Epithelial cell of alveolus of lung (primary cell): ENCODE measurements around the gene POLR2F. TPM values are rescaled to one million over a fixed set of nuclear protein-coding genes. Genes with fewer than 3 reads are reported as not detected.

ENCODE experiments used
- total RNA-seq: library from RNA; depleted of rRNA; stranded (reverse); fragments of >200 nt; gene quantifications from 2 replicates; pipeline ENCODE4 v1.2.1, GENCODE V29; 2015

The POLR2F gene
- total RNA-seq = 72.3 and 86.5 TPM in 2 replicates

DNA sequence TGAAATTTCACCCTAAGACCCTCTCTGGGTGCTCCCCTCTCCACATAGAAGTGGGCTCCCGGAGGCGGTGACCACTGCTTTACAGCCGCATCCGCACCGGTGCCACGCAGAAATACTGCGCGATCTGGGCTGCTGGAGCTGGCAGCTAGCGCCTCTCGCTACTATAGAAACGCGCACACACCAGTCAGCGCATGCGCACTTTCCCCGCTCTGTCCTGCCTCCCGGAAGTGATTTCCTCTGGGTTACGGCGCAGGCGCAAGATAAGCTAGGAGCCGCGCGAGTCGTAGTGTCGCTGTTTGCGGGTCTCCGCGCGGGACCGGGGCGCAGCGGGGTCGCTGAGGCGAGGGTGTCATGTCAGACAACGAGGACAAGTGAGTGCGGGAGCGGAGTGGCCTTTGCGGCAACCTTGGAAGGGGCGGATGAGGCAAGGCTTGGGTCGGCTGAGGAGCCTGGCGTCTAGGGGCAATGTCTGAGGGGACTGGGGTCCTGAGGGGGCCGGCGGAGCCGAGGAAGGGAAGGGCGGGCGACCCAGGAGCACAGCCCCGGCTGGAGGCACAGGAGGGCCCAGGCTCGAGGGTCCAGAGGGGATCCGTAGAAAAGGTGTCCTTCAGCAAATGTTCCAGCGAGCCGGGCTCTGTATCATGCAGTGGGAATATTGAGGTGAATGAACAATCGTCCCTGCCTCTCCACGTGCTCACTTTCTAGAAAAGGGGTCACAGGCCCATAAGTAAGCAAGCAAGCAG is at the start of gene POLR2F, which contains the start of gene C22orf23:
POLR2F (plus strand) TSS at position 263 of the 743 bp plus-strand sequence; CDS start at position 352, 89 bp downstream.
C22orf23 (minus strand) TSS at position 165 of the 743 bp plus-strand sequence. CDS start 452 bp downstream, outside the sequence.

DNA sequence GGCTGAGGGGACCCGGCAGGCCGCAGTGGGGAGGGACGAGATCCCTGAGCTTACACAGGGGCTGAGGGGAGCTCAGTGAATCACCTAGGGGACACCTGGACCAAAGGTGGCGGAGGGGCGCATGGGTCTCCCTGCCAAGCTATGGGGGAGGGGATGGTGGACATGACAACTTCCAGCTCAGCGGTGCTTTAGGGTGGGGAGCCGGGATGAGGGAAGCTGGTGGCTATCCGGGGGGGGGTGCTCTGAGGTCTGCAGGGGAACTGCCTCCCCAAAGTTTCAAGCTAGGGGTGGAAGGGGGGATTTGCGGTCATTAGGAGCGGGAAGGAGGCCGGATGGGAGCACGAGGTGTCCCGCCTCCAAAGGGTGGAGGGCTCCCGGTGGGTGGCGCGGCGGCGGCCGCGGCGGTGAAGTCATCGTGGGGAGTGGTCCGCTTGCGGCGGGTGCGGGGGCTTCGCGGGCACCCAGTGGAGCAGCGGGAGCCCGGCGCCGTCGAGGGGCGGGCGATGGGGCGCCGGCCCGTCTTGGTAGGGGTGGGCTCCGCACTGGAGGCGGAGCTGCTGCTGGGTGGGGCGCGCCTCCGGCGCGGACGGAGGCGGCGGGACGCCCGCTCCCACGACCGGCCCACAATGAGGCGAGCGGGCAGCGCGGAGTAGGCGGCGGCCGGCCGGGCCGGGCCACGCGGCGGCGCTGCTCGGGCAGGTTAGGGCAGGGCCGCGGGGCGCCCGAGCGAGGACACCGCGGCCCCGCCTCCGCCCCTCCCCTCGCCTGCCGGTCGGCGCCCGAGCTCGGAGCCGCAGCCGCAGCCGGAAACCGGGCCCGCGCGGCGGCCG is 47.8 kb upstream of the POLR2F start, which contains the start of gene MICALL1:
MICALL1 (plus strand) TSS at position 764 of the 830 bp plus-strand sequence. CDS start 126 bp downstream, outside the sequence.

DNA sequence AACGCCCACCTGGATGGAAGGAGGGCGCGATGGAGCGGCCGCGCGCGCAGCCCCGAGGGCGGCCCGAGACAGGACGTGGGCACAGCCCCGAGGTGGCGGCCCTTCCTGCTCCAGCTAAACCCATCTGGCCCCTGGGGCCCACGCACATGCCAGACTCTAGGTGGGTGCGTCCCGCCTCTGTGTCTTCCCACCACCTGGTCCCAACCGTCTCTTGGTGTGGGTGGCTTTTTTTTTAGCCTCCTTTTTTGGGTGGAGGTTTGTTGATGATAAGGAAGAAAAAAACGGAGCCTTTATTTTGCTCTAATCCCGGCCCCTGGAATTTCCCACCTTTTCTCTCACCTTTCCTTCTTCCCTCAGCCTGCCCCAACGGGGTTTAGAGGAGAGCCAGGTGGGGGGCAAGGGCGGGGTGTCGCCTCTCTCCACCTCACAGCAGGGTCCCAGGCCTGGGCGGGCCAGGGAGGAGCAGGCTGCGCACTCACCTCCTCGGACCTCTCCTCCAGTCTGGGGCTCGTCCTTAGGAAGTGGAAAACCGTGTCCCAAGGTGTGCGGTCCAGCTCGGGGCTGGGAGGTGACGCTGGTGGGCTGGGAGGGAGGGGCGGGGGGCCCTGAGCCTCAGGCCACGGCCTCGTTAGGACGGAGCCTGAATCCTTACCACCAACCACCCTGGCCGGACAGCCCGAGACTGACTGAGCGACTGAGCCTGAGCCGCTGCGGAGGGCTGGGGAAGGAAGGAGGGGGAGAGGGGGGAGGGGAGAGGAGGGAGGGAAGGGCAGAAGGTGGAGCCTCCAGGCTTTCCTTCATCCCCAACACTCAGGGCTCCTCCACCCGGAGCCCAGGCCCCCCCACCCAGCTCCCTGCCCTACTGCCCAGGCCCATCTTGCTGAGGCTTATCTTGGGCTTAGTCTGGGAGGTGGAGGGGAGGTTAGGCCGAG is 30.6 kb downstream of the POLR2F start, which contains the start of gene SOX10:
SOX10 (minus strand) TSS at position 696 of the 932 bp plus-strand sequence. CDS start 771 bp downstream, outside the sequence.

Other genes with a start within 250 kb of the POLR2F start
- gene GCAT, start 145.8 kb upstream of the POLR2F start, total RNA-seq = 20.2 and 35.9 TPM in 2 replicates
- gene GALR3, start 130.3 kb upstream of the POLR2F start, total RNA-seq = not detected in 2 replicates
- gene ANKRD54, start 109.4 kb upstream of the POLR2F start, total RNA-seq = 30.6 and 47.8 TPM in 2 replicates
- gene EIF3L, start 104.3 kb upstream of the POLR2F start, total RNA-seq = 467 and 631 TPM in 2 replicates
- 10.7 and 21.2 TPM in 2 replicates for gene MICALL1, start 47.4 kb upstream of the POLR2F start, total RNA-seq
- 0.13 and 3.0 TPM in 2 replicates for gene C22orf23, start 98 bp upstream of the POLR2F start, total RNA-seq
- gene SOX10, start 30.9 kb downstream of the POLR2F start, total RNA-seq = not detected in 2 replicates
- gene PICK1, start 103.7 kb downstream of the POLR2F start, total RNA-seq = 5.2 and 16.8 TPM in 2 replicates
- 0.80 TPM in 1 of 2 replicates, not detected in the other for gene SLC16A8, start 130.5 kb downstream of the POLR2F start, total RNA-seq
- 0.13 and 4.4 TPM in 2 replicates for gene BAIAP2L2, start 157.0 kb downstream of the POLR2F start, total RNA-seq
- 3.5 and 25.9 TPM in 2 replicates for gene PLA2G6, start 228.1 kb downstream of the POLR2F start, total RNA-seq
- 34.0 and 48.6 TPM in 2 replicates for gene MAFF, start 248.3 kb downstream of the POLR2F start, total RNA-seq